ENCODE results near the gene VAV2.

DNA sequence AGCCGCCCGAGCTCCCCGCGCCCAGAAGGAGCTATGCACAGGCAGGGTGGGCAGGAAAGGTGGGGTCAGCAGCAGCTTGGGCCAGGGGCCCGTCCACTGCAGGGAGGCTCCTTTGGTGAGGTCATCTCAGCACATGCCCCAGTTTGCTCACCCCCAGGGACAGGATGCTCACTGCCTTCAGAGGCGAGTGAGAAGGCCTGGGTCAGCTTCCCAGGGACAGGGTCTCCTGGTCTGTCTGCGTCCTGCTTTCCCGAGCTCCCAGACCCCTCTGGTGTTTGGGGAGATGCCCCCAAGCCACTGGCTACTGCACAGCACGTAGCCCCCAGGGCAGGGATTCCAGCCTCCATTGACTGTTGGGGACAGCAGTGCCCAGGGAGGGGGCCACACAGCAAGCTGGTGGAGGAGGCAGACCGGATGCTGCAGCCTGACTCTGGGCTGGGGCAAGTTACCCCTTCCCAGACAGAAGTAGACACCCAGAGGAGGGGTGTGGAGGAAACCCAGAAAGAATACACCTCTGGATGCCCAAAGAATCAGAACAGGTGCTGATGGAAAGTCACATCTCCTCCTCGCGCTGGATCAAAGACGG, 253.4 kb downstream of the VAV2 start:
- TF ChIP-seq, protein P1, sequence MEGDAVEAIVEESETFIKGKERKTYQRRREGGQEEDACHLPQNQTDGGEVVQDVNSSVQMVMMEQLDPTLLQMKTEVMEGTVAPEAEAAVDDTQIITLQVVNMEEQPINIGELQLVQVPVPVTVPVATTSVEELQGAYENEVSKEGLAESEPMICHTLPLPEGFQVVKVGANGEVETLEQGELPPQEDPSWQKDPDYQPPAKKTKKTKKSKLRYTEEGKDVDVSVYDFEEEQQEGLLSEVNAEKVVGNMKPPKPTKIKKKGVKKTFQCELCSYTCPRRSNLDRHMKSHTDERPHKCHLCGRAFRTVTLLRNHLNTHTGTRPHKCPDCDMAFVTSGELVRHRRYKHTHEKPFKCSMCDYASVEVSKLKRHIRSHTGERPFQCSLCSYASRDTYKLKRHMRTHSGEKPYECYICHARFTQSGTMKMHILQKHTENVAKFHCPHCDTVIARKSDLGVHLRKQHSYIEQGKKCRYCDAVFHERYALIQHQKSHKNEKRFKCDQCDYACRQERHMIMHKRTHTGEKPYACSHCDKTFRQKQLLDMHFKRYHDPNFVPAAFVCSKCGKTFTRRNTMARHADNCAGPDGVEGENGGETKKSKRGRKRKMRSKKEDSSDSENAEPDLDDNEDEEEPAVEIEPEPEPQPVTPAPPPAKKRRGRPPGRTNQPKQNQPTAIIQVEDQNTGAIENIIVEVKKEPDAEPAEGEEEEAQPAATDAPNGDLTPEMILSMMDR (IDR thresholded peaks at IDR 0.05): no peak
- TF ChIP-seq EP300 (IDR thresholded peaks at IDR 0.05): no peak
- TF ChIP-seq POLR2A (IDR thresholded peaks at IDR 0.05): no peak

All from tibial nerve (tissue), 4 donors.